ENCODE results near the gene PTK7.
"Not testable (repeated sequence)": the region's sequence is repeated elsewhere in the genome, so short reads cannot be mapped to it uniquely, and the experiment has no call there.

Gene PTK7

DNA sequence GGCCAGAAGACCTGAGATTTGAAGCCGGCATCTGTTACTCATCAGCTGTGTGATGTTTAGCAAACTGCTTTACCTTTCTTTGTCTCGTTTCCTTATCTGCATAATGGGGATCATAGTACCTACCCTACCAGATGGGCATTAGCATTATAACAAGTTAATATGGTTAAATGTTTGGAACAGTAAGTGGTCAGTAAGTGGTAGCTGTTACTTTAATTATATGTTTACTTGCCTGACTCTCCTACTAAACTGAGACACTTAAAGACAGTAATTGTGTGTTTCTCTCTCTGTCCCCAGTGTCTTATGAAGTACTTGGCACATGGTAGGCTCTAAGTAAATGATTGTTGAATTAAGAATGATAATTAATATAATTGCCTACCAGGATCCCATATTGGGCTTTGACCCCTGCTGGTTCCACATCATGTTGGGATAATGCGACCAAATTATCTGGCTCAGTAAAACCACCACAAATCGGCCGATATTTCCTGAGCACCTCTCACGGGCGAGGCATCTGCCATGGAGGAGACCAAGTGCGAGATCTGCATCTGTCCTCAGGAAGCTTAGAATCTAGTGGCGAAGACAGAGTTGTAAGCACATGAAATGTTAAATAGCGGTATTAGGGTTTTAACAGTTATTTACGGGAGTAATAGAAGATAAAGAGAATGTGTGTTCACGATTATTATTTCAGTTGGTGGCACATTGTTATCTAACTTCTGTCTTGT is 31.4 kb downstream of the PTK7 start:
- Histone ChIP-seq H3K9ac (ENCODE audit: insufficient read length, low read depth) (no peak overlapping the region), H3K9me3 (ENCODE audit: insufficient read depth, low read length) (no peaks in the 10 kb centered on the region), H3K4me1 (ENCODE audit: insufficient read depth, insufficient read length) (peaks cover 5% of the 10 kb centered on the region), H3K27me3 (ENCODE audit: insufficient read depth, insufficient read length) (no peaks in the 10 kb centered on the region), H3K4me3 (ENCODE audit: insufficient read length, low read depth) (no peak overlapping the region), H3K36me3 (ENCODE audit: insufficient read depth, insufficient read length, low read length) (no peaks in the 10 kb centered on the region)
- DNase-seq (ENCODE audit: low read depth, low spot score), result no peak
- no peak for TF ChIP-seq YY1 (IDR thresholded peaks at IDR 0.05; ENCODE audit: insufficient read depth, insufficient read length)
- no peak for TF ChIP-seq SUZ12 (IDR thresholded peaks at IDR 0.05; ENCODE audit: extremely low read depth, insufficient read depth, insufficient read length)
- TF ChIP-seq ZNF274 (IDR thresholded peaks at IDR 0.05; ENCODE audit: low read depth, low read length), result no peak

DNA sequence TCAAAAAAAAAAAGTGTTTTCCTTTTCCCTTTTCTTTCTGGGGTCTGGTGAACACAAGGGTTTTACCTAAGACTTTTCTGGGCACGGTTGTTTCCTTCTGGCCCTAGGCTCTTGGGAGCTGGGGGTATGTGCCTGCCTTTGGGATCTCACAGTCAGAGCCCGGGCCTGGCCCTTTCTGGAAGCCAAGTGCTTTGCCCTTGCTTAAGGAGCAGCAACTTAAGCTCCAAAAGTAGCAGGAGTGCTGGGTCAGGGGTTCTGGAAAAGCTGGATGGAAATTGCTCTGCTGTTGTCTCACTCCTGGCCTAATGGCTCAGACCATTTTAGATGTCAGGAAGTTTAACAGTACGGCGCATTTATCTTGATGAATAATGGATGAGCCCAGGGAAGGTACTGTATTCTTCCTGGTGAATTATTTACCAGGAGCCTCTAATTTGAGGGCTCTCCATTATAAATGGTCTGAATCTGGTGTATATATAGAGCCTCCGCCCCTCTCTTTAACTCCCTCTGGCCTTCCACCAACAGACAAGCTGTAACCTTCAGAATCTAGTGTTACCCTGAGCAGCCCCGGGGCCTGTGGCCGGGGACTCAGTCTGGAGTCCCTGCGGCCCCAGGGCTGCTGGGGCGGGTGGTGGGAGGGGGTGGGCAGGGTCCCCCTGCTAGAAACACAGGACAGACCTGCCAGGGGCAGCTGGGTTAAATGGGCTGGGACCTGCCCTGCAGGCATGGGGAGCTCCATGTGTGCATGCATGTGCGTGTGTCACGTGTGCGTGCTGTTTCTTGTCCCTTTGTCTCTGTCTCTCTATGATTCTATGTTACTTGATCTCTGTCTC is 37.5 kb downstream of the PTK7 start:
- H3K27me3 ChIP-seq (ENCODE audit: insufficient read depth, insufficient read length), result no peaks in the 10 kb centered on the region
- peaks cover 6% of the 10 kb centered on the region for H3K36me3 ChIP-seq (ENCODE audit: insufficient read depth, insufficient read length, low read length)
- H3K4me1 ChIP-seq (ENCODE audit: insufficient read depth, insufficient read length), result peaks cover 5% of the 10 kb centered on the region
- H3K4me3 ChIP-seq (ENCODE audit: insufficient read length, low read depth), result no peak overlapping the region
- H3K9ac ChIP-seq (ENCODE audit: insufficient read length, low read depth), result no peak overlapping the region
- no peak for TF ChIP-seq ZNF274 (IDR thresholded peaks at IDR 0.05; ENCODE audit: low read depth, low read length)
- no peak for TF ChIP-seq YY1 (IDR thresholded peaks at IDR 0.05; ENCODE audit: insufficient read depth, insufficient read length)
- TF ChIP-seq SUZ12 (IDR thresholded peaks at IDR 0.05; ENCODE audit: extremely low read depth, insufficient read depth, insufficient read length), result no peak
- no peak for DNase-seq (ENCODE audit: low read depth, low spot score)
- H3K9me3 ChIP-seq (ENCODE audit: insufficient read depth, low read length), result no peaks in the 10 kb centered on the region

DNA sequence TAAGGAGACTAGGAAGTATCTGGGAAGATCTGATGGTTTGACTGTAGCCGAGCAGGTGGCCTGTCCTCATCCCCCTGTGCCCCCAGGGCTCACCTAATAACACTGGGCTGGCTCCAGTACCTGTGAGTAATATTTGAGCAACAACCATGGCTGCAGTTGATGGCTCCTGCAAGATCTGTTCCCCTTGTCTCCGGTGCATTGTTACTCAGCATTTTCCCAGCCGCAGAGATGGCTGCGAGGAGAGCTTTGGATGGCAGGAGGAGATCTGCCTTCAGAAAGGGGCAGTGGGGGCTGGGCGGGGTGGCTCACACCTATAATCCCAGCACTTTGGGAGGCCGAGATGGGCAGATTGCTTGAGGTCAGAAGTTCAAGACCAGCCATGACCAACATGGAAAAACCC is 39.3 kb downstream of the PTK7 start:
- no peaks in the 10 kb centered on the region for H3K27me3 ChIP-seq (ENCODE audit: insufficient read depth, insufficient read length)
- no peak overlapping the region for H3K9ac ChIP-seq (ENCODE audit: insufficient read length, low read depth)
- H3K36me3 ChIP-seq (ENCODE audit: insufficient read depth, insufficient read length, low read length), result peaks cover 6% of the 10 kb centered on the region
- TF ChIP-seq ZNF274 (IDR thresholded peaks at IDR 0.05; ENCODE audit: low read depth, low read length), result no peak
- TF ChIP-seq SUZ12 (IDR thresholded peaks at IDR 0.05; ENCODE audit: extremely low read depth, insufficient read depth, insufficient read length), result no peak
- TF ChIP-seq YY1 (IDR thresholded peaks at IDR 0.05; ENCODE audit: insufficient read depth, insufficient read length), result no peak
- H3K4me1 ChIP-seq (ENCODE audit: insufficient read depth, insufficient read length), result peaks cover 5% of the 10 kb centered on the region
- H3K9me3 ChIP-seq (ENCODE audit: insufficient read depth, low read length), result no peaks in the 10 kb centered on the region
- no peak for DNase-seq (ENCODE audit: low read depth, low spot score)
- no peak overlapping the region for H3K4me3 ChIP-seq (ENCODE audit: insufficient read length, low read depth)

DNA sequence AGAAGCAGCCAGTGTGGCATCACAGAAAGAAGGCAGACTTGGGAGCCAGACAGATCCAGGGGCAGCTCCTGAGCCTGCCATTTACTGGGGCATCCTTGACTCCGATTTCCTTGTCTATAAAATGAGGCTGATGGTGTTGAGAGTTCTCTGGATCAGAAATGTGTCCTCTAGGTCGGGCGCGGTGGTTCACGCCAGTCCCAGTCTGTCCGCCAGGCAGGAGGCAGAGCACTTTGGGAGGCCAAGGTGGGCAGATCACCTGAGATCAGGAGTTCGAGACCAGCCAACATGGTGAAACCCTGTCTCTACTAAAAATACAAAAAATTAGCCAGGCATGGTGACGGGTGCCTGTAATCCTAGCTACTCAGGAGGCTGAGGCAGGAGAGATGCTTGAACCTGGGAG is 41.4 kb downstream of the PTK7 start:
- not testable (repeated sequence) for H3K9me3 ChIP-seq (ENCODE audit: insufficient read depth, low read length); H3K9ac ChIP-seq (ENCODE audit: insufficient read length, low read depth); H3K27me3 ChIP-seq (ENCODE audit: insufficient read depth, insufficient read length); H3K4me3 ChIP-seq (ENCODE audit: insufficient read length, low read depth); H3K36me3 ChIP-seq (ENCODE audit: insufficient read depth, insufficient read length, low read length); DNase-seq (ENCODE audit: low read depth, low spot score)
- peaks cover 10% of the 10 kb centered on the region for H3K4me1 ChIP-seq (ENCODE audit: insufficient read depth, insufficient read length)

DNA sequence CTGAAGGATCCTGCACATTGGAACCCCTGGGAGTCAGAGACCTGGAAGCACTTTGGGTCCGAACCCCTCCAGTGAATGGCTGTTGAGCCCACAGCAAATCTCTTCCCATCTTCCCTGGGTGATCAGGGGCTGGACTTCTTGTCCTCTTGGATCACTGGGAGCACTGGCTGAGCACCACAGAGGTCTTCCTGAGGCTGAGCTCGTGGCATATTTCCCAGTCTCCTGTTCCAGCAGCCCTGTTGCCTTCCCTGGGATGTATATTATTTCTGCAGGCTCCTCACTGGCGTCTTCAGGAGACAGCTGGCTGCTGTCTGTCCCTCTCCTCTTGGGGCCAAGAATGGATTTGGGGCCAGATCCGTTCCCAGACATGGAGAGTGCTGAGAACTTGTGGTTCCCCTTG is 43.4 kb downstream of the PTK7 start:
- peaks cover 6% of the 10 kb centered on the region for H3K36me3 ChIP-seq (ENCODE audit: insufficient read depth, insufficient read length, low read length)

GRCh38 chr6:43120101-43120763 is 44.1 kb downstream of the PTK7 start:
- Histone ChIP-seq H3K27me3 (ENCODE audit: insufficient read depth, insufficient read length) (no peaks in the 10 kb centered on the region), H3K9me3 (ENCODE audit: insufficient read depth, low read length) (no peaks in the 10 kb centered on the region), H3K4me1 (ENCODE audit: insufficient read depth, insufficient read length) (peaks cover 19% of the 10 kb centered on the region), H3K4me3 (ENCODE audit: insufficient read length, low read depth) (no peak overlapping the region), H3K36me3 (ENCODE audit: insufficient read depth, insufficient read length, low read length) (peaks cover 6% of the 10 kb centered on the region), H3K9ac (ENCODE audit: insufficient read length, low read depth) (no peak overlapping the region)
- no peak for DNase-seq (ENCODE audit: low read depth, low spot score)
- TF ChIP-seq YY1 (IDR thresholded peaks at IDR 0.05; ENCODE audit: insufficient read depth, insufficient read length) (no peak), ZNF274 (IDR thresholded peaks at IDR 0.05; ENCODE audit: low read depth, low read length) (no peak), SUZ12 (IDR thresholded peaks at IDR 0.05; ENCODE audit: extremely low read depth, insufficient read depth, insufficient read length) (no peak)

More for the DNA sequence above, 43.4 kb downstream of the PTK7 start:
- Histone ChIP-seq H3K4me3 (ENCODE audit: insufficient read length, low read depth) (no peak overlapping the region), H3K27me3 (ENCODE audit: insufficient read depth, insufficient read length) (no peaks in the 10 kb centered on the region), H3K9ac (ENCODE audit: insufficient read length, low read depth) (no peak overlapping the region), H3K9me3 (ENCODE audit: insufficient read depth, low read length) (no peaks in the 10 kb centered on the region), H3K4me1 (ENCODE audit: insufficient read depth, insufficient read length) (peaks cover 17% of the 10 kb centered on the region)
- TF ChIP-seq SUZ12 (IDR thresholded peaks at IDR 0.05; ENCODE audit: extremely low read depth, insufficient read depth, insufficient read length), result no peak
- DNase-seq (ENCODE audit: low read depth, low spot score), result no peak
